Breast epithelium (tissue), 3 donors: ENCODE measurements around the gene RASA3.

Experiments
- POLR2A ChIP-seq: fragments of 450-650 bp; IDR thresholded peaks from one replicate; pipeline ENCODE4 v1.6.1; 2016; ENCODE audit warnings: antibody characterized with exemption, mild to moderate bottlenecking, moderate library complexity
- POLR2AphosphoS5 ChIP-seq, 3 donors: sonication (generic); formaldehyde crosslinking; IDR thresholded peaks; one replicate each; pipeline ENCODE4 v1.6.1; 2017; ENCODE audit warnings: antibody characterized with exemption in 3 of 3
- TF ChIP-seq, protein P1 (sequence below), 3 donors: fragments of 450-650 bp; IDR thresholded peaks; one replicate each; pipeline ENCODE4 v1.5.1; 2016 to 2017; ENCODE audit warnings: antibody characterized with exemption in 3 of 3, mild to moderate bottlenecking in 3 of 3, moderate library complexity in 3 of 3

DNA sequence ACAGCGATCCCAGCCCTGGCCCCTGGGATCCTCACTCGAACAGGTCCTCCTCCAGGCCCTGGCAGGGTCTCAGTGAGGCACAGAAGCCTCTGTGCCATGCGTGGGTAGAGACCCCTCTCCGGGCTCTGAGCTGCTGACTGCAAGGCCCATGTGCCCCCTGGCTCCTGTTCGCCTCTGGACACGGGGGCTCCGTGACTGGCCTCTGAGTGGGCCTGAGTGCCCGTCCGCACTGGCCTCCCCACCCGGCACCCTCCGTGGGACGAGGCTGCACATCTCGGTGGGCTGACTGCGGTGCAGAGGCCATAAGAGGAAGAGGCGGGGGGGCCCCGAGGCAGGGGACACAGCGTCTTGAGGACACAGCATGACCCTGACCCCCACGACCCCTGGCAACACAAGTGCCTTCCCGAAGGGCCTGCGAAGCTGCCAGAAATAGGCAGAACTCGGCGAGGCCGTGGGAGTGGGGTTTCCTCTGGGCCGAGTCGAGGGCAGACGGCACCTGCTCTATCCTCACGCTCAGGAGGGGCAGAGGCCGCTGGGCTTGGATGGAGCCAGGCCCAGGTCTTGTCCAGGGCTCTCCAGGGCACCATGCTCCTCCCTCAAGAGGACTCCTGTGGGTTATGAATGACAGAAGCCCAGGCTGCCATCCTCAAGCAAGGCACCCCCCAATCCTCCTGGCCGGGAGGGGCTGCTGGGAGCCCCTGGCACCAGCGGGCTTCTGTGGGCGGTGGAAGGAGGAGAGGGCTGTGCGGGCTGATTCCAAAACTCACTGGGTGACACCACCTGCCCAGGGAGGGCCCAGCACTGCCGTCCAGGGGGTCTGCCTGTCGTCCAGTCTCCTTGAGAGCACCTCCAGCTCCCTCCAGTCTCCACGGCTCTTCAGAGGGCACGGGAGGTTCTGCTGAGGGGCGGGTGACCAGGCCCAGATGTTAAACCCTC lies 52.6 kb downstream of the RASA3 start:
- TF ChIP-seq POLR2A, result no peak
- TF ChIP-seq, protein P1, sequence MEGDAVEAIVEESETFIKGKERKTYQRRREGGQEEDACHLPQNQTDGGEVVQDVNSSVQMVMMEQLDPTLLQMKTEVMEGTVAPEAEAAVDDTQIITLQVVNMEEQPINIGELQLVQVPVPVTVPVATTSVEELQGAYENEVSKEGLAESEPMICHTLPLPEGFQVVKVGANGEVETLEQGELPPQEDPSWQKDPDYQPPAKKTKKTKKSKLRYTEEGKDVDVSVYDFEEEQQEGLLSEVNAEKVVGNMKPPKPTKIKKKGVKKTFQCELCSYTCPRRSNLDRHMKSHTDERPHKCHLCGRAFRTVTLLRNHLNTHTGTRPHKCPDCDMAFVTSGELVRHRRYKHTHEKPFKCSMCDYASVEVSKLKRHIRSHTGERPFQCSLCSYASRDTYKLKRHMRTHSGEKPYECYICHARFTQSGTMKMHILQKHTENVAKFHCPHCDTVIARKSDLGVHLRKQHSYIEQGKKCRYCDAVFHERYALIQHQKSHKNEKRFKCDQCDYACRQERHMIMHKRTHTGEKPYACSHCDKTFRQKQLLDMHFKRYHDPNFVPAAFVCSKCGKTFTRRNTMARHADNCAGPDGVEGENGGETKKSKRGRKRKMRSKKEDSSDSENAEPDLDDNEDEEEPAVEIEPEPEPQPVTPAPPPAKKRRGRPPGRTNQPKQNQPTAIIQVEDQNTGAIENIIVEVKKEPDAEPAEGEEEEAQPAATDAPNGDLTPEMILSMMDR (IDR thresholded peaks at IDR 0.05), result no peak
- no peak for TF ChIP-seq POLR2AphosphoS5 (IDR thresholded peaks at IDR 0.05)
